ENCODE data around the gene SKAP1. TPM values are rescaled to one million over a fixed set of nuclear protein-coding genes. Genes with fewer than 3 reads are reported as not detected.

The SKAP1 gene
- 20.9 TPM for total RNA-seq

DNA sequence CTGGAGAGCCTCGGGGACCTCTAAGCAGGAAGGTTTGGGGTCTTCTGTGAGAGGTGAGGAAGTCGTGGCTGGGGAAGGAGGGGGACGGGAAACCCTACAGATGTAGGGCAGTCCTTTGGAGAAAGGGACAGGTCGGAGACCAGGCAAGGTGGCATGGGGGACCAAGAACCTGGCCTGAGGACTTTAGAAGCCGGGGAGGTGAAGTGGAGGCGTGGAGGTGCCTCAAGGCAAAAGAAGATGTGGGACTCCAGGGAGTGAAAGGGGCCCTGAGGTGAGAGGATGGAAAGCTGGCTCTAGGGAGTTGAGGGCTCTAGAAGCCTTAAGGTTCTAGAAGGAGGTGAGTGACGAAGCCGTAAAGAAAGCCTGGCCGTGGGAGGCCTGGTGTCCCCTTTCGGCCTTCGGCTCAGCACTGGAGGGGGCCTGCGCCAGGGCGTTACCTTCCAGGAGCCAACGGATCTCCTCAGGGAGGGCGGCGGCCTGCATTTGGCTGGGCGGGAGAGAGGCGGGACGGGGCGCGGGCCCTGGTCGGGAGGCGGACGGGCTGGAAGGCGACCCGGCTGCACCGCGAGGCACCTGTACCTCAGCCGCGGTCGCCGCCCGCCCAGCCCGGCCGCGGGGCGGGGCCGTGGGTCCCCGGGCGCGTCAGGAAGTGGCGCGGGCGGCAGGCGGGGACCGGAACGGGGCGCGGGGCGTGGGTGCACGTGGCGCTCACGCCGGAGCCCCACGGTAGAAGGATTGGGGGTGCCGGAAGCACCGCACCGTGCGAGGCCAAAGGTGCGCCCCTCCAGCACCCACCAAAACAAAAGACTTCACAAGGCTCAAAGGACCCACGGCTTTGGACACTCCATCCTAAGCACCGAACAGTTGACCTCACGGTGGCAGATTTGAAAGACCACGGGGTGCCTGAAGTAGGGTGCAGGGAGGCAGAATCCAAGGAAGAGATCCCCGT is at the start of gene SKAP1:
Gene SKAP1 (minus strand): TSS at position 577 of the 949 bp plus-strand sequence.
- ATAC-seq, result peak; percentile 20
- DNase-seq (ENCODE audit: low spot score), result no peak

DNA sequence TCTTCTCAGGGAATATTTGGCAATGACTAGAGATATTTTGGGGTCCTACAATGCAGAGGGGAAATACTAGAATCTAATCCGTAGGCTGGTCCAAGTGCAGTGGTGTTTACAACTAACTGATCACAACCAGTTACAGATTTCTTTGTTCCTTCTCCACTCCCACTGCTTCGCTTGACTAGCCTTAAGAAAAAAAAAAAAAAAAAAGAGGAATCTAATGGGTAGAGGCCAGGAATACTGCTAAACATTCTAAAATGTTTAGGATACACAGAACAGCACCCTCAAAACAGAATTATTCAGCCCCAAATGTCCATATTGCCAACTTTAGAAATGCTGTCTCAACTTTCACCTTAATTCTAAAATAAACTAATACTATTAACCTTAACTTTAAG is 49.0 kb upstream of the SKAP1 start:
- DNase-seq (ENCODE audit: low spot score), result no peak
- no peak for ATAC-seq

DNA sequence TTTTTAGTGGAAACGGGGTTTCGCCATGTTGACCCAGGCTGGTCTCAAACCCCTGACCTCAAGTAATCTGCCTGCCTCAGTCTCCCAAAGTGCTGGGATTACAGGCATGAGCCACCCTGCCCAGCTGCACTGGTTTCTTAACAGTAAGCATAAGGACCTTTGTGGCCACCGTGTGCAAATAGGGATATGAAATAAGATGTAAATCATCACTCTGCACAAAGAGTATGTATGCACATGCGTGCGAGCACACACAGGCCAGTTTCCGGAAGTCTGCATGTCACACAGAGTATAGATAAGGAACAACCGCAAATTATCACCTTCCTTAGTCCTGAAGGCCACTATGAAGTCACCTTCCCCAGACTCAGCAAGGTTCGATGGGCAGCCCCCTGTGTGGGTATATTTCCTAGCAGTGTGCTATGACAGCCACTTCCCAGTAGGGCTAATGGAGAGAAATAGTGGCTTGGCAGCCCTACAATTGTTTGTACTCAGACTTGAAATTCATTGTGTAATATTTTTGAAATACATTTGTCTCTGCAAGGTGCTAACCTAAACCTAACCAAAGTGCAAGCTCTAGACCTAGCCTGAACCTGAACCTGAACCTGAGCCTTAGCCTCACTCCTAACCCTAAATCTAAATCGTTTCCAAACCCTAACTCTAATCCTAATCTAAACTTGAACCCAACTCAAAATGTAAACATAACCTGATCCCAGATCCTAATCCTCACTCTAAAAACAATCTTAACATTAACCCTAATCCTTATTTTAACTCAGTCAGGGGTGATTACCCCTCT is 48.4 kb upstream of the SKAP1 start:
- ATAC-seq (no peak), DNase-seq (ENCODE audit: low spot score) (no peak)

GRCh38 chr17:48477221-48477620 is 47.2 kb upstream of the SKAP1 start:
- ATAC-seq (no peak), DNase-seq (ENCODE audit: low spot score) (no peak)

DNA sequence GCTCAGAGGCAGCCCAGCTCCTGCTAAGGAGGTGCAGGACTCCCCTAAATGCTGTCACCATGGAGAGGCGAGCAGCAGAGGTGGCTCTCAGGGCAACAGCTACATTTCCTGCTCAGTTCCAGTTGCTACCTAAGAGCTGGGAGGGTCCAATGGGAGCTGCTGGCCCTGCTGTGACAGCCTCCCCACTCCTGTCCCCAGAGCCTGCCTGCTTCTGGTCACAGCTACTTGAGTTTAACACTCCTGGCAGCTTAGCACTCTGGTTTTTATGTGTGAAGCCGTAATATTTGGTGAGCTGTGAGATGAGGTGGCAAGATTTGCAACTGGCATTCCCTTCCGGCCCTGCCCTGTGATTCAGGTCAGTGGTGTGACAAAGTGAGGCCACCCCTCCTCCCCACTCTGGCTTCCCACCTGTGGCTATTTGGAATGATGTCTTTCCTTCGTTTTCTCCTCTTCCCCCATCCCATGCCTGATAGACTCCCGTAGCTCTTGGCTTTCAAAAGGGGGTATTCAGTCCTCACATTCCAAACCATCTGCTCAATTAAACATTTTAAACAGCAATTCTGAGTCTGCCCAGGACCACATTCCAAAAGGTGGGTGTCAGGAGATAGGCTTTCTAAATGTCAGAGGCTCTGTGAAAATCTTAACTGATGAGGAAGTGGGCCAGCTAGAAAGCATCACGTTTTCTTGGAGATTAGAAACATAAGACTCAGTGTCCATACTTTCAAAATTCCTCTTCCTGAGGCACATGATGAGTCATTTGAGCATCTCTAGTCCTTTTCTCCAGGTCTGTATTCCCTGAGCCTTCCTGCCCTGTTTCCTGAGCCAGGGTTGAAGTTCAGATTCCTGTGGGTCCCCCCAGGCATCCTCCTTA is 42.6 kb upstream of the SKAP1 start:
- DNase-seq (ENCODE audit: low spot score), result no peak

DNA sequence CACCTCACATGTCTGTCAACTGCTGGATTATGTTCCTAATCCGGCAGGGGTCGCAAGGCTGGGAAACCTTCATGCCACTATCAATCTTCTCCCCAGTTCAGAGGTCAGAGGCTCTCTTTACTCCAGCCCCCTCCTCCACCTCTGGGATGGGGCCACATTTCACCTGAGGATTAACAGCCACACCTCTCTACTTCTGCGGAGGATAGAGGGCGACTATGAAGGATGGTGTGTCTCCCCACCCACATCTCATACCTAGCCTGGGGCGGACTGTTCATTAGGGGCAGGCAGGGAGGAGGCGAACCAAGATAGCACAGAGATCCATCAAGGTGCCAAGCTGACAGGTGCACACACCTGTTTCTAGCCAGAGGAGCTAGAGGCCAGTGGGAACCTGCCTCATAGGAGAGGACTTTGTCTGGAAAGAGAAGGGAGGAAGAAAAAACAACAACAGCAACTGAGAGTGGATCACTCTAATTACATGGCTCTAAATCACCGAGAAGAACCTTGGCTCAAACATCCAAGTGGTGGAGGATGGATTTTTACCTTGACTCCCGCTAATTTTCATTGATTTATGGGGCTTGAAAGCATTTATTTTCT is 41.9 kb upstream of the SKAP1 start:
- no peak for DNase-seq (ENCODE audit: low spot score)
- no peak for ATAC-seq

More for the DNA sequence above, 42.6 kb upstream of the SKAP1 start:
- ATAC-seq, result no peak

- ATAC-seq, result no peak
- no peak for DNase-seq (ENCODE audit: low spot score)
Observed at GRCh38 chr17:48470388-48471034, 40.5 kb upstream of the SKAP1 start.

GRCh38 chr17:48469227-48469626 is 39.2 kb upstream of the SKAP1 start:
- ATAC-seq, result no peak
- no peak for DNase-seq (ENCODE audit: low spot score)

DNA sequence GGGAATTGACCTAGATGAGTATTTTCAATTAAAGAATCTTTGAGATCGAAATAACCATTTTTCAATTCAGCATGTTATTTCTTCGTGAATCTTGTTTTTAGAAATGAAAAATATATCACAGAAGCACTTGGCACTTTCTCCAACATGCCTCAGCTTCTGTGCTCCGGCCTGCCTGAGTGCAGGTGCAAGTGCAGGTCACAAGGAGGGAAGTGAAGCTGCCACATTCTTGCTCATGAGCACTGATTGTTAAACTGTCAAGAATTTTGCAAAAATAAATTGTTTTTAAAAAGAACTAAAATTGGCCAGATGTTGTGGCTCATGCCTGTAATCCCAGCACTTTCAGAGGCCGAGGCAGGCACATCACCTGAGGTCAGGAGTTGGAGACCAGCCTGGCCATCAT is 38.3 kb upstream of the SKAP1 start:
- DNase-seq (ENCODE audit: low spot score) (no peak), ATAC-seq (no peak)

- DNase-seq (ENCODE audit: low spot score), result no peak
- ATAC-seq, result no peak
Observed at GRCh38 chr17:48465884-48466283, 35.9 kb upstream of the SKAP1 start.

DNA sequence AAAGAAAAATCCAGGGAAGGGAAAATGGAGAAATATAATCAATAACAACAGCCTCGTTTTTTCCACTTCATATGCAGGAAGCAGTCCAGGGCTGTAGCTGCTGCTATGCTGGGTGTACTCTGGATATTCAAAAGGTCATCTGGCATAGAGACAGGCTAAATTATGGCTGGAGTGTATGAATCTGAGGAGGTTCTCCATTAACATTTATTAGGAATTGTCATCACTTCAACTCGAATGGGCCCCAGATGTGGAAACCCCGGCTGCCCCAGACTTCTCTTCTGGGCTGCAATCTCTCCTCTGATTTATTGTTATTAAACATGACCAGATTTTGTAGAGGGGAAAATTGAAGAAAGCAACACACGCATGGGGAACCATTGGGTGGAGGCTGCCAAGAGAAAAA is 33.5 kb upstream of the SKAP1 start:
- ATAC-seq, result no peak
- no peak for DNase-seq (ENCODE audit: low spot score)

DNA sequence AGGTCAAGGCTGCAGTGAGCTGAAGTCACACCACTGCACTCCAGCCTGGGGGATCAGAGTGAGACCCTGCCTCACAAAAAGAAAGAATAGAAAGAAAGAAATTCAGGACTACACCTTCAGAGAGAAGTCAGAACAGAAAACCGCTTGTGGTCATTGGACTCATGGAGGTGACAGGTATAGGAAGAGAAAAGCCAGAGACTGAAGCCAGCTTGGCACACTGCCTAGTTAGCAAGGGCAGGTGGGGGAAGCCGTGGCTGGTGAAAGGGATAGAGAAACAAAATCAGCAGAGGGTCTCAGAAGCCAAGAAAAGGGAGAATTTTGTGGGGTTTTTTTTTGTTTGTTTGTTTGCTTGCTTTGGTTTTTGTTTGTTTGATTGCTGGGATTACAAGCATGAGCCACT is 32.9 kb upstream of the SKAP1 start:
- no peak for DNase-seq (ENCODE audit: low spot score)
- no peak for ATAC-seq

DNA sequence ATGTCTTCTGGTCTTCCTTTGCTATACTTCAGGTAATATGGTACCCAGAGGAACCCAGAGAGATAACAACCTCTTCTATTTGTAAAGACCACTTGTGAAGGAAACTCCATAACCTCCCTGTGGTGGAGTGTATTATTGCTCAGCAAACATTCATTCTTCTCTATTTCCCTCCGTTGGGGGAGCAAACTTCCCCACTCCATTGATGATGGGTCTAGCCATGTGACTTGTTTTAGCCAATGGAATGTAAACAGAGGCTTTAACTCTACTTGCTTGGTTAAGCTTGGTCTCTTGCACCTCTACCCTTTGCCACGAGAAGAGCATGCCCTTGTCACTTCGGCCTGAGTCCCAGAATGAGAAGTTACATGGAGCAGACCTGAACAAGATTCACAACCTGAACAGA is 30.0 kb upstream of the SKAP1 start:
- DNase-seq (ENCODE audit: low spot score), result no peak
- no peak for ATAC-seq

DNA sequence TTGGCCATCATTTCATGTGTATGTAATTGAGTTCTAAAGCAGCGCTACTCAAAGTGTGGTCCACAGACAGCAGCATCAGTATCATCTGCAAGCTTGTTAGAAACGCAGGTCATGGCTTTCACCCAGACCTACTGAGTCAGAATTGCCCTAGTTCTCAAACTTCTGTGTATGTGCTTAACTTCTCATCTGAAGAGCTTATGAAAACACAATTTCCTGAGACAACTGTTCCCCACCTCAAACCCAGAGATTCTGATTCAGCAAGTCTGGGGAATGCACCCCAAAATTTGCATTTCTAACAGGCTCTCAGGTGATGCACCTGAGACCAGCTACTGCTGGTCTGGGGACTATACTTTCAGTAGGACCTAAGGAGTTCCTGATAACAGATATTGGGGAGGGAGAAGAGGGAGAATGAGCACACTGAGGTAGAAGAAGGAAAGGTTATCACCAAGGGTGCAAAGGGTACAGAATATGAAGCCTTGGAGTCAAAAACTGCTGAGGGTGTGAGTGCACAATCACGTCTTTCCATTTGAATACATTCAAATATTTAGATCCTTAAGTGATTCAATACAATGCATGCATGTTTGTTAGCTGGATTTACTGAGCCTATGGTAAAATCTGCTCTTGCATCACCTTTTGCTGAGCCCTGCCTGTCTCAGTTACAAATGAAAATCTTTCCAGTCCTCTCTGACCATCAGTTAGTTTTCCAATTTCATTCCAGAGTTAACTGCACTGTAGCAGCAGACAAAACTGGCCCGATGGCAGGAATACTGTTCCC is 29.2 kb upstream of the SKAP1 start:
- no peak for ATAC-seq

DNA sequence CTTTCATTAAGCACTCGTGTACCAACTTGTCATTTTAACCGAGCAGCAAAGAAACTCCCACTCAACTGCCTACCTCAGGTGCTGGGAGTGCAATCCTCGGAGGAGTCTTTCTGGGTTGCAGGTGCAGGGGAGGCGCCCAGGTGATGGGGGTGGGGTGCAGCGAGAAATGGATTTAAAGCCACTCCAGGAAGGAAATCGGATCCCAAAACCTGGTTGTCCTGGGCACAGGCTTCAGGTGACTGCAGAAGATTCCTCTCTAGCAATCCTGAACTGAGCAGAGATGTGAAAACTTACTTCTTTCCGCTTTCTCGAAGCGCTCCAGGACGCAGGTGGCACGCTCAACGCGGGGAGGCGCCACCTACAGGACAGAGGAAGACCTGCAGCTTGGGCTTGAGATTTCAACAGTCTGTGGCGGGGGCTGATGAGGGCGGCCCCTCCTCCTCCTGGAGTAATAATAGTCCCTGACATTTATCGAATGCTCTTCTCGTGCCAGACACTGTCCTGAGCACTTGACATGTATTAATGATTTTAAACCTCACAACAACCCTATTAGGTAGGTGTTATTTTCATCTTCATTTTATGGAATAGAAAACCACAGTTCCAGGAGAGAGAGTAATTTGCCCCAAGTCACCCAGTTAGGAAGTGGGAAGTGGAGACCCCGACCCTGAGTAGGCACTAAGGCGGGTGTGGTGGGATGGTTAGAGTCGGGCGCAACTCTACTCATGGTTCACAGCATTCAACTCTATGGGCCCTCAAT is 27.2 kb upstream of the SKAP1 start:
- peak; percentile 96 for ATAC-seq
- DNase-seq (ENCODE audit: low spot score), result peak; percentile 53

More for the DNA sequence above, 29.2 kb upstream of the SKAP1 start:
- no peak for DNase-seq (ENCODE audit: low spot score)

DNA sequence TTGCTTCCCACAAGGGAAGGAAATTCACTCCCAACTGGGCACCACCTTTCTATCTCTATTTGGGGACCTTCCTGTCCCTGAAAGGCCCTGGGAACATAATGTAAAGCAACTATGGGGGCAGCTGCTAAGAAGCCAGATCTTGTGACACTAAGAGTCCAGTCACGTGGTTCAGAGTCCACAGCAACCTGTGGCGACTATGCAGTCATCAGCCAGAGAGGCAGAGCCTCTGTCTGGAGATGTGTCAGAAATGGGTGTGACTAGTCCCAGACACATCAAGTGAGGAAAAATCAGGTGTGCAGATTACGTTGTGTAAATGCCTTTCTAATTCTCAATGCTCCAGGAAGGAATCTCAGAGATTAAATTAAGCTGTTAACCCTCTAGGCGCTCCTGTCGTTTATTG is 26.6 kb upstream of the SKAP1 start:
- DNase-seq (ENCODE audit: low spot score), result no peak
- ATAC-seq, result peak; percentile 43

GRCh38 chr17:48455791-48456190 is 25.8 kb upstream of the SKAP1 start:
- DNase-seq (ENCODE audit: low spot score), result no peak
- no peak for ATAC-seq

DNA sequence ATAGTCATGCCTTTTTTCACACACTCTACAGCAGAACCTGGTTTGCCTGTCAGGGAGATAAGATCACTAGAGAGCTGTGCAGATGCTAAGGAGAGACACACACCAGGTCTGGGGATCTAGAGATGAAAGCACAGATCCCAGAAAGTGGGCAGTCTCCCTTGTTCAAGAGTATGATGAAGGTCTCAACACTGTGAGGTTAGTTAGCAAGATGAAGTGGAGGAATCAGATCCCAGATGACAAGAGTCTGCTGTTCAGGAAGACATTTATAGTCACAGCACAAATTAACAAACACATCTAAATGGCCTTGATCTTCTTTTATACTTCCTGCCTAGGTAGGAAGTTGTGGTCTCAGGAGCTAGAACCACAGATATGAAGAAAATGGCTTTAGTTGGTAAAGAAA is 23.4 kb upstream of the SKAP1 start:
- DNase-seq (ENCODE audit: low spot score), result no peak
- no peak for ATAC-seq

GRCh38 chr17:48451489-48451888 is 21.5 kb upstream of the SKAP1 start:
- ATAC-seq (no peak), DNase-seq (ENCODE audit: low spot score) (no peak)
